HG02981 (cell line): ENCODE measurements around the gene INSIG2.
"Not testable (repeated sequence)": the region's sequence is repeated elsewhere in the genome, so short reads cannot be mapped to it uniquely, and the experiment has no call there.

ENCODE experiments used
- ATAC-seq: cut with Tn5 transposase; IDR thresholded peaks from one replicate; pipeline ENCODE4 v1.9.1; 2021; ENCODE audit warnings: mild to moderate bottlenecking, moderate library complexity; ENCODE audit not compliant: unreplicated experiment

The INSIG2 gene

GRCh38 chr2:118059919-118060478 lies 28.3 kb upstream of the INSIG2 start:
- no peak for ATAC-seq

GRCh38 chr2:118061135-118061955 lies 26.9 kb upstream of the INSIG2 start:
- peak; percentile 75 for ATAC-seq

- ATAC-seq: no peak
These were observed 26.2 kb upstream of the INSIG2 start for GRCh38 chr2:118062048-118062447.

GRCh38 chr2:118062669-118063068 lies 25.6 kb upstream of the INSIG2 start:
- no peak for ATAC-seq

- no peak for ATAC-seq
These were observed 23.1 kb upstream of the INSIG2 start for GRCh38 chr2:118065015-118065706.

GRCh38 chr2:118065921-118066511 lies 22.3 kb upstream of the INSIG2 start:
- ATAC-seq: no peak

- no peak for ATAC-seq
These were observed 10.5 kb upstream of the INSIG2 start for GRCh38 chr2:118077636-118078247.

- no peak for ATAC-seq
These were observed 9.5 kb upstream of the INSIG2 start for GRCh38 chr2:118078734-118079133.

- no peak for ATAC-seq
These were observed 3.7 kb upstream of the INSIG2 start for GRCh38 chr2:118084491-118085089.

- no peak for ATAC-seq
These were observed 2.9 kb upstream of the INSIG2 start for GRCh38 chr2:118085173-118086023.

GRCh38 chr2:118086024-118086633 lies 2.1 kb upstream of the INSIG2 start:
- ATAC-seq: no peak

GRCh38 chr2:118089139-118089800 lies 999 bp downstream of the INSIG2 start:
- ATAC-seq: peak; percentile 32

GRCh38 chr2:118090387-118091139 lies 2.3 kb downstream of the INSIG2 start:
- ATAC-seq: no peak

GRCh38 chr2:118091140-118091478 lies 2.8 kb downstream of the INSIG2 start:
- no peak for ATAC-seq

GRCh38 chr2:118091631-118092030 lies 3.4 kb downstream of the INSIG2 start:
- ATAC-seq: no peak

GRCh38 chr2:118094102-118094501 lies 5.8 kb downstream of the INSIG2 start:
- not testable (repeated sequence) for ATAC-seq

GRCh38 chr2:118094503-118094902 lies 6.2 kb downstream of the INSIG2 start:
- no peak for ATAC-seq

GRCh38 chr2:118095610-118096009 lies 7.3 kb downstream of the INSIG2 start:
- ATAC-seq: no peak
